A673 (cell line): ENCODE data around the gene SMAGP. TPM values are rescaled to one million over a fixed set of nuclear protein-coding genes. Genes with fewer than 3 reads are reported as not detected.
A peak's percentile ranks its signal among the peaks of the same experiment; 100 is the strongest.

Experiments
- BruUV-seq: library from RNA; stranded (reverse); fragments of 400-500 nt; replicated peaks from 2 replicates; lab custom pipeline; 2021; lab: Mats Ljungman, UMichigan
- CTCF ChIA-PET: fragments of 300-600 bp; sonication (Branson Sonifier 250); formaldehyde crosslinking; loops from one replicate; lab custom pipeline; 2022; ENCODE audit warnings: antibody characterized with exemption; lab: Charles Lee
- POLR2A ChIA-PET: fragments of 300-600 bp; sonication (Branson Sonifier 250); formaldehyde crosslinking; loops from one replicate; lab custom pipeline; 2022; ENCODE audit warnings: antibody characterized with exemption; ENCODE audit not compliant: low non-redundant PET; lab: Charles Lee
- DNase-seq: peaks from one replicate; pipeline ENCODE4 v3.0.0-alpha.2; 2015; ENCODE audit warnings: low spot score
- H3K27ac ChIP-seq: fragments of 200-600 bp; sonication (generic); 2 replicates; pipeline ENCODE4 v1.5.1; 2016; ENCODE audit warnings: mixed run types, low read depth, mild to moderate bottlenecking, mixed read lengths, antibody characterized with exemption, low read length; ENCODE audit not compliant: poor library complexity, severe bottlenecking
- H3K27me3 ChIP-seq: fragments of 200-600 bp; sonication (generic); replicated peaks from 2 replicates; pipeline ENCODE4 v1.6.1; 2017; ENCODE audit warnings: mixed run types, low read depth, mild to moderate bottlenecking, mixed read lengths, antibody characterized with exemption, low read length; ENCODE audit not compliant: insufficient read depth, poor library complexity
- H3K36me3 ChIP-seq: fragments of 200-600 bp; sonication (generic); 2 replicates; pipeline ENCODE4 v1.6.1; 2016; ENCODE audit warnings: mixed run types, mild to moderate bottlenecking, mixed read lengths, antibody characterized with exemption, low read length; ENCODE audit not compliant: insufficient read depth, poor library complexity, severe bottlenecking
- H3K4me1 ChIP-seq: fragments of 200-600 bp; sonication (generic); 2 replicates; pipeline ENCODE4 v1.6.1; 2017; ENCODE audit warnings: mixed run types, mild to moderate bottlenecking, mixed read lengths, antibody characterized with exemption, low read length; ENCODE audit not compliant: insufficient read depth, poor library complexity, severe bottlenecking
- H3K4me3 ChIP-seq: fragments of 200-600 bp; sonication (generic); 2 replicates; pipeline ENCODE4 v1.5.1; 2016; ENCODE audit warnings: low read depth, mixed run types, mild to moderate bottlenecking, mixed read lengths, low read length; ENCODE audit not compliant: poor library complexity, severe bottlenecking
- H3K9me3 ChIP-seq: fragments of 200-600 bp; sonication (generic); 2 replicates; pipeline ENCODE4 v1.6.1; 2016; ENCODE audit warnings: mixed run types, low read depth, mild to moderate bottlenecking, mixed read lengths, antibody characterized with exemption, low read length; ENCODE audit not compliant: poor library complexity, severe bottlenecking
- EZH2 ChIP-seq: fragments of 200-600 bp; sonication (generic); IDR thresholded peaks from 2 replicates; pipeline ENCODE4 v1.6.1; 2017; ENCODE audit warnings: borderline replicate concordance, low read depth, mild to moderate bottlenecking, mixed read lengths, antibody characterized with exemption, low read length; ENCODE audit not compliant: poor library complexity, severe bottlenecking
- intact Hi-C: fragments of 100-400 bp; cut with micrococcal nuclease; formaldehyde crosslinking; loops from one replicate; pipeline ENCODE4 v1.10.0; 2022; ENCODE audit not compliant: unreplicated experiment
- total RNA-seq: library from RNA; stranded (reverse); gene quantifications from 2 replicates; pipeline ENCODE4 v1.2.3, GENCODE V29; 2021
- TF ChIP-seq, protein P1 (sequence below): fragments of 300-800, 200-600 bp; sonication (generic); conservative IDR thresholded peaks from 2 replicates; pipeline ENCODE4 v1.5.1; 2017; ENCODE audit warnings: low read depth, mild to moderate bottlenecking, antibody characterized with exemption, low read length, moderate library complexity, mixed read lengths

The SMAGP gene
- total RNA-seq, 1 experiment from 2014 or later, result 26.5 TPM

DNA sequence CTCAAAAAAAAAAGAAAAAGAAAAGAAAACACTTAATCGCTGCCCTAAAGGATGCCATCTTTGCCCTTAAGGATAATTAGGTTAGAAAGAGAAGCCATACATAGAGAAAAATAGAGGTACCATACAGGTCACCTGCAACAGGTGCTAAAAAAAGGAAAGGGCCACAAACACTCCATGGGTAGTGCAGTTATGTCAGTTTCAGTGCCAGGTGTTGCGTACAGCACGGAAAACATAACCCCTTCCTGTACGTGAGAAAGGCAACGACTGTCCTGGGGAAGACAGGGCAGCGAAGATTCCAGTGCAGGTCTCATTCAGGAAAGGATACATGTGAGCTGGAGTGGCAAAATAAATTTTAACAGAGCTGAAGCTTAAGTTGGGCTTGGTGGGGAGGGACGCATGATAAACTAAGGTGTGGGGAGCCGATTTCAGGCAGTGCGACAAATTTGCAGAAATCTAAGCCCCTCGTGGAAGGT, 32.1 kb downstream of the SMAGP start:
- peaks cover 30% of the 10 kb centered on the region for H3K36me3 ChIP-seq
- no peak for TF ChIP-seq EZH2
- TF ChIP-seq, protein P1, sequence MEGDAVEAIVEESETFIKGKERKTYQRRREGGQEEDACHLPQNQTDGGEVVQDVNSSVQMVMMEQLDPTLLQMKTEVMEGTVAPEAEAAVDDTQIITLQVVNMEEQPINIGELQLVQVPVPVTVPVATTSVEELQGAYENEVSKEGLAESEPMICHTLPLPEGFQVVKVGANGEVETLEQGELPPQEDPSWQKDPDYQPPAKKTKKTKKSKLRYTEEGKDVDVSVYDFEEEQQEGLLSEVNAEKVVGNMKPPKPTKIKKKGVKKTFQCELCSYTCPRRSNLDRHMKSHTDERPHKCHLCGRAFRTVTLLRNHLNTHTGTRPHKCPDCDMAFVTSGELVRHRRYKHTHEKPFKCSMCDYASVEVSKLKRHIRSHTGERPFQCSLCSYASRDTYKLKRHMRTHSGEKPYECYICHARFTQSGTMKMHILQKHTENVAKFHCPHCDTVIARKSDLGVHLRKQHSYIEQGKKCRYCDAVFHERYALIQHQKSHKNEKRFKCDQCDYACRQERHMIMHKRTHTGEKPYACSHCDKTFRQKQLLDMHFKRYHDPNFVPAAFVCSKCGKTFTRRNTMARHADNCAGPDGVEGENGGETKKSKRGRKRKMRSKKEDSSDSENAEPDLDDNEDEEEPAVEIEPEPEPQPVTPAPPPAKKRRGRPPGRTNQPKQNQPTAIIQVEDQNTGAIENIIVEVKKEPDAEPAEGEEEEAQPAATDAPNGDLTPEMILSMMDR, result no peak
- CTCF ChIA-PET, result interaction anchor here (0.5 kb wide), 1 partner anchor 20 kb away, joined by 8 read pairs; the partner anchor contains the start of gene POU6F1
- BruUV-seq, result no TSS peak
- no peak for DNase-seq
- H3K27ac ChIP-seq, result peak overlapping the region; percentile 99
- peaks cover 8% of the 10 kb centered on the region for H3K4me1 ChIP-seq
- intact Hi-C loops, result loop anchor here (10.0 kb wide), 1 partner anchor 153 kb away; the partner anchor contains the start of gene CSRNP2
- H3K27me3 ChIP-seq, result no peaks in the 10 kb centered on the region
- no peaks in the 10 kb centered on the region for H3K9me3 ChIP-seq
- POLR2A ChIA-PET, result no interaction called here
- peak overlapping the region; percentile 84 for H3K4me3 ChIP-seq

- intact Hi-C loops, result loop anchor here (10.0 kb wide), 1 partner anchor 150 kb away; the partner anchor contains the start of gene CSRNP2
- CTCF ChIA-PET, result no interaction called here
- POLR2A ChIA-PET, result no interaction called here
Observed at GRCh38 chr12:51234530-51234929, 35.7 kb downstream of the SMAGP start.

GRCh38 chr12:51232642-51233041, 37.6 kb downstream of the SMAGP start:
- POLR2A ChIA-PET, result no interaction called here

More at GRCh38 chr12:51234530-51234929, 35.7 kb downstream of the SMAGP start:
- no peak overlapping the region for H3K4me3 ChIP-seq
- H3K27ac ChIP-seq, result no peak overlapping the region
- no peaks in the 10 kb centered on the region for H3K4me1 ChIP-seq
- DNase-seq, result no peak
- no peaks in the 10 kb centered on the region for H3K9me3 ChIP-seq
- BruUV-seq, result no TSS peak
- no peak for TF ChIP-seq EZH2
- TF ChIP-seq, protein P1, result no peak
- H3K27me3 ChIP-seq, result no peaks in the 10 kb centered on the region
- no peaks in the 10 kb centered on the region for H3K36me3 ChIP-seq

More at GRCh38 chr12:51232642-51233041, 37.6 kb downstream of the SMAGP start:
- Histone ChIP-seq H3K27ac (no peak overlapping the region), H3K9me3 (no peaks in the 10 kb centered on the region), H3K4me1 (no peaks in the 10 kb centered on the region), H3K4me3 (no peak overlapping the region), H3K27me3 (no peaks in the 10 kb centered on the region), H3K36me3 (no peaks in the 10 kb centered on the region)
- CTCF ChIA-PET, result no interaction called here
- DNase-seq, result no peak
- no TSS peak for BruUV-seq
- intact Hi-C loops, result loop anchor here (10.0 kb wide), 1 partner anchor 148 kb away; the partner anchor contains the start of gene CSRNP2
- no peak for TF ChIP-seq EZH2
- TF ChIP-seq, protein P1, result no peak
